Bronchial epithelial cell (primary cell): ENCODE measurements around the gene ZNF581. TPM values are rescaled to one million over a fixed set of nuclear protein-coding genes. Genes with fewer than 3 reads are reported as not detected.

Source experiments
- DNase-seq: peaks from one replicate; pipeline ENCODE4 v3.0.0-alpha.2; 2010; ENCODE audit warnings: low read depth
- FAIRE-seq: peaks from 2 replicates; lab custom pipeline; 2011; peaks lifted over from hg19 to GRCh38; lab: Jason Lieb, UNC
- H3K27me3 ChIP-seq: 2 replicates; pipeline ENCODE4 v1.5.1; 2011; ENCODE audit warnings: low read length; ENCODE audit not compliant: control insufficient read depth, insufficient read depth
- H3K36me3 ChIP-seq: 2 replicates; pipeline ENCODE4 v1.5.1; 2011; ENCODE audit warnings: low read length; ENCODE audit not compliant: control insufficient read depth, insufficient read depth
- H3K4me3 ChIP-seq: 2 replicates; pipeline ENCODE4 v1.5.1; 2011; ENCODE audit warnings: mild to moderate bottlenecking, low read depth, low read length, control low read depth
- total RNA-seq: library from RNA; depleted of rRNA; stranded (reverse); fragments of >200 nt; gene quantifications from 2 replicates; pipeline ENCODE4 v1.2.1, GENCODE V29; 2014
- TF ChIP-seq, protein P1 (sequence below): IDR thresholded peaks from 2 replicates; pipeline ENCODE4 v1.5.1; 2011; ENCODE audit warnings: mild to moderate bottlenecking, moderate library complexity, low read length, control low read depth, inconsistent platforms; ENCODE audit not compliant: insufficient read depth, severe bottlenecking

The ZNF581 gene
- total RNA-seq, 1 donor from 2014 or later: 19.2 TPM

GRCh38 chr19:55690769-55691545, 47.5 kb downstream of the ZNF581 start:
- Histone ChIP-seq H3K4me3 (no peak overlapping the region), H3K36me3 (peaks cover 40% of the 10 kb centered on the region), H3K27me3 (no peaks in the 10 kb centered on the region)
- TF ChIP-seq, protein P1, sequence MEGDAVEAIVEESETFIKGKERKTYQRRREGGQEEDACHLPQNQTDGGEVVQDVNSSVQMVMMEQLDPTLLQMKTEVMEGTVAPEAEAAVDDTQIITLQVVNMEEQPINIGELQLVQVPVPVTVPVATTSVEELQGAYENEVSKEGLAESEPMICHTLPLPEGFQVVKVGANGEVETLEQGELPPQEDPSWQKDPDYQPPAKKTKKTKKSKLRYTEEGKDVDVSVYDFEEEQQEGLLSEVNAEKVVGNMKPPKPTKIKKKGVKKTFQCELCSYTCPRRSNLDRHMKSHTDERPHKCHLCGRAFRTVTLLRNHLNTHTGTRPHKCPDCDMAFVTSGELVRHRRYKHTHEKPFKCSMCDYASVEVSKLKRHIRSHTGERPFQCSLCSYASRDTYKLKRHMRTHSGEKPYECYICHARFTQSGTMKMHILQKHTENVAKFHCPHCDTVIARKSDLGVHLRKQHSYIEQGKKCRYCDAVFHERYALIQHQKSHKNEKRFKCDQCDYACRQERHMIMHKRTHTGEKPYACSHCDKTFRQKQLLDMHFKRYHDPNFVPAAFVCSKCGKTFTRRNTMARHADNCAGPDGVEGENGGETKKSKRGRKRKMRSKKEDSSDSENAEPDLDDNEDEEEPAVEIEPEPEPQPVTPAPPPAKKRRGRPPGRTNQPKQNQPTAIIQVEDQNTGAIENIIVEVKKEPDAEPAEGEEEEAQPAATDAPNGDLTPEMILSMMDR: no peak
- DNase-seq: no peak
- FAIRE-seq: no peak

DNA sequence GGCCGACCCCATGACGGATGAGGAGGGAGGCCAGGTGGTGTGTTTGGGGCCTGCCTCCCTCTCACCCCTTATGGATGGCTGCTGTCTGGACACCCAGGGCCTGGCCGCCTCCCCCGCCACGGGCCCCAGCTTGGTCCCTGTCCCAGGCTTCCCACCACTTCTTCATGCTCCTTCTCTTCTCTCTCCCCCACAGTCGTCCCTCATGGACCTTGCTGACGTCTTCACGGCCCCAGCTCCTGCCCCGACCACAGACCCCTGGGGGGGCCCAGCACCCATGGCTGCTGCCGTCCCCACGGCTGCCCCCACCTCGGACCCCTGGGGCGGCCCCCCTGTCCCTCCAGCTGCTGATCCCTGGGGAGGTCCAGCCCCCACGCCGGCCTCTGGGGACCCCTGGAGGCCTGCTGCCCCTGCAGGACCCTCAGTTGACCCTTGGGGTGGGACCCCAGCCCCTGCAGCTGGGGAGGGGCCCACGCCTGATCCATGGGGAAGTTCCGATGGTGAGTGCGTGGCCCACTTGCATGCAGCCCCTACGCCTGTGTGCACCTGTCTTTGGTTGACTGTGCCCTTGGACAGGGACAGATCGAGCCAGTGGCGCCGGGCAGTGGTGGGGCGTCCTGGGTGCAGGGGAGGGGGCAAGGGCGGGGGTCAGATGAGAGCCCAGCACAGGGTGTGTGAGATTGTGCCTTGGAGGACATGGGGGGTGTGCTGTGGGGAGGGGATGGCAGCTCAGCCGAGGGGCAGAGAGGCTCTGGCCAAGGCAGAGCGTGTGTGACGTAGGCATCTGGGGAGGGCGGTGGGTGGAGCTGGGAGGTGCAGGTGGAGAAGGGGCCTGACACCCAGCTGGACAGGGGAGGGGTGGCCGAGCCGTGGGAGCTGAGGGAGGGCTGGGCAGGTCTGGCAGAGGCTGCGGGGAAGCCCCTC, 48.4 kb downstream of the ZNF581 start:
- no peak for DNase-seq
- TF ChIP-seq, protein P1: no peak
- no peaks in the 10 kb centered on the region for H3K27me3 ChIP-seq
- peaks cover 35% of the 10 kb centered on the region for H3K36me3 ChIP-seq
- FAIRE-seq: no peak
- no peak overlapping the region for H3K4me3 ChIP-seq

DNA sequence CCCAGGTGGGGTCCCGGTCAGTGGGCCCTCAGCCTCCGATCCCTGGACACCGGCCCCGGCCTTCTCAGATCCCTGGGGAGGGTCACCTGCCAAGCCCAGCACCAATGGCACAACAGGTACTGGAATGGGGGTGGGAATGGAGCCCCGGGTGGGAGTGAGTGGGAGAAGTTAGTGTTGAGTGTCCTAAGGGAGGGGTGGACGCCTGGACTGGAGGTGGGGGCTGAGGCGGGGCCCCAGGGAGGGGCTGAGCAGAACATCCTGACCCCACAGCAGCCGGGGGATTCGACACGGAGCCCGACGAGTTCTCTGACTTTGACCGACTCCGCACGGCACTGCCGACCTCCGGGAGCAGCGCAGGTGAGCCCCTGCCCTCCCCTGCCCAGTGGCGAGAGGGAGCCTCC, 49.2 kb downstream of the ZNF581 start:
- H3K36me3 ChIP-seq: peaks cover 37% of the 10 kb centered on the region
- no peak overlapping the region for H3K4me3 ChIP-seq
- FAIRE-seq (no peak), DNase-seq (no peak)
- TF ChIP-seq, protein P1: no peak
- H3K27me3 ChIP-seq: no peaks in the 10 kb centered on the region

GRCh38 chr19:55693336-55693974, 50.0 kb downstream of the ZNF581 start:
- no peak overlapping the region for H3K4me3 ChIP-seq
- no peaks in the 10 kb centered on the region for H3K27me3 ChIP-seq
- TF ChIP-seq, protein P1: no peak
- FAIRE-seq (no peak), DNase-seq (no peak)
- H3K36me3 ChIP-seq: peaks cover 35% of the 10 kb centered on the region

GRCh38 chr19:55694241-55694655, 50.8 kb downstream of the ZNF581 start:
- TF ChIP-seq, protein P1: no peak
- Histone ChIP-seq H3K27me3 (no peaks in the 10 kb centered on the region), H3K36me3 (peaks cover 31% of the 10 kb centered on the region), H3K4me3 (no peak overlapping the region)
- DNase-seq: no peak
- no peak for FAIRE-seq
